Stimulated activated CD8-positive, alpha-beta memory T cell treated with anti-CD3 and anti-CD28 coated beads, Interleukin-4, amount 100 ng/mL, for 48 hours (primary cell): ENCODE measurements around the gene MRPL52.
"Not testable (repeated sequence)": the region's sequence is repeated elsewhere in the genome, so short reads cannot be mapped to it uniquely, and the experiment has no call there.

Experiments used
- DNase-seq: peaks from one replicate; pipeline ENCODE4 v3.0.0-alpha.2; 2020

The MRPL52 gene

DNA sequence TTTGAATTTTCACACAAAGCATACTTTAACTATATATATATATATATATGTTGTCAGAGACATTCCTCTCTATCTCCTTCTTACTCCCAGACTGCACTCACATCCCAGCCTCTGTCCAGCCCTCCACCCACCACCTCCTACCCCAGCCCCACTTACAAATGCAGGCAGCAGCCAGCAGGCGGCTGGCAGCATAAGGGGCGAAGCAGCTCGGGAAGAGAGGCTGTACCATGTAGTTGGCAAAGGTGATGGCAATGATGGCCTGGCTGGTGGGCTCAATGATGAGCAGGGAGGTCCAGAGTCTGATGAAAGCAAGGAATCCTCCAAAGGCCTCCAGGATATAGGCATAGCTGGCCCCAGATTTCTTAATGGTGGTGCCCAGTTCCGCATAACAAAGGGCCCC is 16.9 kb upstream of the MRPL52 start:
- DNase-seq = no peak

DNA sequence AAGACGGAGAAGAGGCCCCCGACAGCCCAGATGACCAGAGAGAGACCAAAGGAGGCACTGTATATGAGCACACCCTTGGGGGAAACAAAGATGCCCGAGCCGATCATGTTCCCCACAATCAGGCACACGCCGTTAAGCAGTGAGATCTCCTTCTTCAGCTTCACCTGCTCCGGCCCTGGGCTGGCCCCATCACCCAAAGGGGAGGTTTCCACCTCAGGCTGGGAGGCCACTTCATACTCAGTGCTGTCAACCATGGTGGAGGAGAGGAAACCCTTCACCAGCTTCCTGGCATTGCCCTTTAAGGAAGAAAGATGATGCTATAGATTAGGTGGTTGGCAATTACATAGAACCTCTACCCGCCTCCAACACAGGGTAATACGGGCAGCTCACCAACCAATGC is 16.5 kb upstream of the MRPL52 start:
- no peak for DNase-seq

GRCh38 chr14:22814373-22814772 is 15.3 kb upstream of the MRPL52 start:
- DNase-seq = no peak

DNA sequence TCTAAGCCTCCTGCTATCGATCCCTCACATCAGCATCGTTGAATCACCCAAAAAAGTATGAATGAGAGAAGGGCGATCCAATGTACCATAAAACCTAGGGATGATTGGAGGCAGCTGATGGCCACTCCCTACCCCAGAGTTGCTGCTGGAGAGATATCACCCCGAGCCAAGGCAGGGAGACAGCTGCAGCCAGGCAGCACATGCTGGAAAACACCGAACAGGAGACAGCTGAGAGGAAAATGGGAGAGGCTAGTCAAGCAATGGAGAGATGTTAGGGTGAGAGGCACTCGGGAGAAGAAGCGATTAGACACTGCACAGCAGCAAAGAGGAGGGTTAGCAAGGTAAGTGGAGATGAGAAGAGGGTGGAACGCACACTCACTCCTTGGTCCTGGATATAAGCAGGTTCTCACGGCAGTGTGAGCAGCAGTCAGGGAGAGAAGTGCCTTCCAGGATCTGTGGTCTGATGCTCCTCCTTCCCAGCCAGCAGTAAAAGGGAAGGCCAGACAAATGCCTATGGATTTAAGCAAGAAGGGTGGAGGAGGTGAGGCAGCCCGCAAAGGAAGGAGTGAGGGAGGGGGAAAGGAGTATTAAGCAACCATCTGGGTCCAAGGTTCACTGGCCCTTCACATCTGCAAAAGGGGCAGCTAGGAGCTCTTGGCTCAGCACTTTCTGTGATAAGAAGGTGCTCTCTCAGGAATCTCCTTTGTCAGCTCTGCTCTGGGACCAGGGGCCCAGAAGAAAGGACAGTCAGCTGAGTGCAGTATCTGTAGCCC is 14.6 kb upstream of the MRPL52 start, which contains the start of gene SLC7A7:
TSS of gene SLC7A7 (minus strand) at position 495 of the 773 bp plus-strand sequence. CDS start 2,037 bp downstream, outside the sequence.
- no peak for DNase-seq

DNA sequence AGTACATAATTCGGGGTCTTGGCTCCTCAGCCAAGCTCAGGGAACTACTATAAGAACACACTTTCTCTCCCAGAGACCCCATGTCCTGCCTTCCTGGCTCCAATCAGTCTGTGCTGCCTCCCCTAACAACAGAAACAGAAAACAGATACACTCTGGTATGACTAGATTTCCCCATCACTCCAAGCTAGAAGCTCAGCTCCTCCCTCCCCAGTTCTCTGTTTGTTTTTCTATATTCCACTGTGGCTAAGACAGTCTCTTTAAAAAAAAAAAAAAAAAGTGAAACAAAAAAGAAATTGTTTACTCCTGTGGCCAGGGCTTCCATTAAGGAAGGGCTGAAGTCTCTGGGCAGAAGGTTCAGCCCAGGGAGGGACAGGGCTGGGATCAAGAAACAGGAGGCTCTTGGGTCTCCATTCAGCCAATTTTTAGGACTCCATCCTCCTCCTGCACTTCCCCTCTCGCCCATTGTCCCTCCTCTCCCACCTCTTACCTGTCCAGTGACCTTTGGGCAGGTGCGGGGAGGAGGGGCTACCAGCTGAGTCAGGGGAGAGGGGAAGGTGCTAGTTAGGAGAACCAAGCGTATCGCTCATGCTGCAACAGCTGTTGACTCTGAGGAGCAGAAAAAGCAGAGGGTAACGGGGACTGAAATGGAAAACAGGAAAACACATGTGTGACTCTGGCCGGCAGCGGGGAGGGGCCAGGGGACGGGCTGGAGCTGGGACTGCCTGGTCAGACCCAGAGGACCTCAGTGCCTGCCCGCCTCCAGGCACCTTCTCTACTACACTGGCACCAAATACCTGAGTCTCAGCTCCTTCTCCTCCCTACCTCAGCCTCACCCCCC is 10.3 kb upstream of the MRPL52 start:
- no peak for DNase-seq

- DNase-seq = no peak
These were observed 9.0 kb upstream of the MRPL52 start for GRCh38 chr14:22820731-22821130.

DNA sequence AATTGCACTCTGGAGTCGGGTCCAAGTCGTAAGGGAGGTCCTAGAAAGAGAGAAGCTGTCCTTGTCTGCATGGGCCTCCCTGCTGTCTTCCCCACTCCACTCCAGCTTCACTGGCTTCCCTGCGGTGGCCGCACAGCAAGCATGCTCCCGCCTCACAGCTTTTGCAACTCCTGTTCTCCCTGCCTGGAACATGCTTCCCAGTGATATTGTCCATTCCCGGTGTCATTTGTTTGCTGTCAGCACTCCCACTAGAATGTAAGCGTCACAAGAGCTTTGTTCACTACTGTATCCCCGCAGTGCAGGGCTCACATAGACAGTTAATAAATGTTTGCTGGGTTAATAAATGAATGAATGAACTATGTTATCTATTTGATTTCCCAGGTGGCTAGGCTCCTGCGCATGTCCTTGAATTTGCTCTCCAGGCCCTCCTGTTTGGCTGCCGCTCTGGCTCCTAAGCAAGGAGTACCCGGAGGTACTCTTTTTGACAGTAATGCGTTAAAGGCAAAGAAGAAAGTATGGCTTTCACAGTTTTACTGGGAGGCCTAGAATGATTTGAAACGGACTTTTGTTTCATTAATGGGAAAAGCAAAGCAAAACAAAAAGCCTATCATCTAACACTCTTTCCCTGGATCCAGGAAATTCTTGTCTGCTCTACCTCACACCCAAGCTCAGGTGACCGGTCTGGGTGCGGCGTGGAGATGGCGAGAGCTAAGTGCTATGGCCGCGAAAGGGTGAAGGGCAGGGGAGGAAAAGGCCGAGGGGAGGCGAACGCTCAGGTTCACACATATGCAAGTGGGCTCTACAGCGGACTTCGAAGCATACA is 8.3 kb upstream of the MRPL52 start:
- no peak for DNase-seq

DNA sequence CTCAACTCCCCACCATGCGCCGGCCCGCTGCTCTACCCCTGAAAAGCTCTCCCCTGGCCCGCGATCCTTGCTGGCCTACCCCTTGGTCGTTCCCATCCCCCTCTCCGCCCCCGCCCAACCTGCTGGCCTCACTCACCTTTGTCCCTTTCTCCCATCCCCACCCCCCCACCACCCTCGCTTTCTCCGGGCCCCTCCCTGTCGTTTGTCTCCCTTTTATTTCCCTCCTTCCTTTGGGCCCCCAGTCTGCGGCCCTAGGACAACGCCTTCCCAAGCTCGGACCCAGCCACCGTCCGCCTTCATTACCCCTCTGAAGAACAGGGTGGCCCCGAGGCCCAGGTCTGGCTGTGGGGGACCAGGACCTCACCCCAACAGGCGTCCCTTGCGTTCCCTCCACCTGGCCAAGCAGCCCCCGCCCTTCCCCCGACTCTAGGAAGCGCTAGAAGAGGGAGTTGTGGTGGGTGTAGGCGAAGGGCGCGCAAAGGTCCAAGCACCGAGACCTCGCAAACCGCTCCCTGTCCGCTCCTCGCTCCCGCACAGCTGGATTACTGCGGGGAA is 7.6 kb upstream of the MRPL52 start:
- DNase-seq = no peak

DNA sequence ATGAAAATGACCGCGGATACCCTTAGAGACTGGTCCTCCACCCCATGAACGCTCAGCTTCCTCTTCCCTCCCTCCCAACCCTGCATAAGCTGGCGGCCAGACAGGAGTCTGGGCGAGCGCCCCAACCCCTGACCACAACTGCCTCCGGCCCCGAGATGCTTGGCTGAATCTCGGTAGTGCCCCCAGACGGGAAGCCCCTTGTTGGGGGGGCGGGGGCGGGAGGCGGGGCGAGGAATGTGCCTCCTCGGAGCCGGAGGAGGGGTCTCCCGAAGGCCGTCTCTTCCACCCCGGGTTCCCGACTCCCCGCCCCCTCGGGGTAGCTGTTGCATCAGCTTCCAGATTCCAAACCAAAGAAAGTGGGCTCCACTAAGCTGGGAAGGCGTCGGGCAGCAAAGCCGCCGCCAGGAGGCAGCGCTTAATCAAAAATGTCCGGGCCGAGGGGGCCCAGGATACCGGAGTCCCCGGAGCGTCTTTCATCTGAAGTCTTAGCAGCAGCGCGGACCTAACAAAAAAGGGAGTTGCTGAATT is 7.1 kb upstream of the MRPL52 start:
- peak; percentile 81 for DNase-seq

GRCh38 chr14:22824711-22825359 is 4.9 kb upstream of the MRPL52 start:
- DNase-seq = no peak

DNA sequence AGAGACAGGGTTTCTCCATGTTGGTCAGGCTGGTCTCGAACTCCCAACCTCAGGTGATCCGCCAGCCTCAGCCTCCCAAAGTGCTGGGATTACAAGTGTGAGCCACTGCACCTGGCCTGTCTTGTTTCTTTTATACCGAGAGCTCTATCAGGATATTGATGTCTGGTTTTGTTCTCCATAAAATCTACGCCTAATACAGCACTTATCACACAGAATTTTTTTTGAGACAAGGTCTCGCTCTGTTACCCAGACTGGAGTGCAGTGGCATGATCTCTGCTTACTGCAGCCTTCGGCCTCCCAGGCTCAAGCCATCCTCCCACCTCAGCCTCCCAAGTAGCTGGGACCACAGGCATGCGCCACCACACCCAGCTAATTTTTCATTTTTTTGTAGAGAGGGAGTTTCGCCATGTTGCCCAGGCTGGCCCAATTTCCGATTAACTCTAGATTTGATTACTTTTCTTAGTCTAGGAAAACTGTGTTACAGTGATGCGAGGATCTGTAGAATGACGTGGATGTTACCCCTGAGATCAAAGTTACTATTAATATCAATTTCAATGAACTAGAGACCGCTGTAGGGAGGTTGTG is 519 bp upstream of the MRPL52 start:
- not testable (repeated sequence) for DNase-seq

DNA sequence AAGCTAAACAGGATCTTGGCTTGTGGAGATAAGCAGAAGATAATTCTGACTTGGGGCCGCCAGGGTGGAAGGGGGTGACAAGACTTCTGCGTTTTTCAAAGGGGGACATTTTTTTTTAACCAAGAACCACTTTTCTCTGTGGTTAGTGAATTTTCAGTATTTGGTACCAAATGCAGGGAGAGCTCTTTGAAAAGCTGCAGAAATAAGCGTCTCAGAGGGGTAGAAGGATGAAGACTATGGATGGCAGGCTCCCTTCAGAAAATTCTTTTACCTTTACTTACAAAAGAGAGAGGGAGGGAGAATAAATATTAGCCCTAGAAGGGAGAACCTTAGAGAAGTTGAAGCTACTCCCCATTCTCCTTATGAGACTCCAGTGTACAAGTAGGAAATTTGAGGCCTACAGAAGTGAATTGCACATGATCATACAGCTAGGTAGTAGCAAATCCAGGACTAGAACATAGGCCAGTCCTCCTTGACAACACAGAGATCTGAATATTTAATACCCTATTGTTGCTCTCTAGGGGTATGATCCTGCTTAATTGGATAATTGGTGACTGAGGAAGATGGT is 840 bp downstream of the MRPL52 start:
- DNase-seq = no peak

DNA sequence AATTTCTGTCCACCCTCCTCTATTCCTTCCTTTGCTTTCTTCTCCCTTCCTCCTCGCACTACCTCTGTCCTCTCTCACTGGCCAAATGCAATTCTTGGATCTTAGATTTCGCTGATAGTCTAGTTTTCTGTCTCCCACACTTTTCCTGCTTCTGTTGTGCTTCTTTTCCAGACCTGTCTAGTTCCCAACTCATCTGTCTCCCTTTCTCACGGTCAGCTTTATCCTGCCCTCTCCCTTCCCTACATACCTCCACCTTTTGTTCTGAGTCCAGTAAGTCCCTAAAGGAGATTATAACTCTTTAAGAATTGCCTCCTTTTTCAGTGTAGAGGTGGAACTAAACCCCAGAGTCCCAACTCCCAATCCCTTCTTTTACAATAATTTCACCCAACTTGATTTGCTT is 5.8 kb downstream of the MRPL52 start:
- DNase-seq = no peak

GRCh38 chr14:22836301-22837113 is 6.8 kb downstream of the MRPL52 start, which contains the start of gene MMP14:
TSS of gene MMP14 (plus strand) at chr14:22836585. CDS start at chr14:22836818, 233 bp downstream.
- no peak for DNase-seq

DNA sequence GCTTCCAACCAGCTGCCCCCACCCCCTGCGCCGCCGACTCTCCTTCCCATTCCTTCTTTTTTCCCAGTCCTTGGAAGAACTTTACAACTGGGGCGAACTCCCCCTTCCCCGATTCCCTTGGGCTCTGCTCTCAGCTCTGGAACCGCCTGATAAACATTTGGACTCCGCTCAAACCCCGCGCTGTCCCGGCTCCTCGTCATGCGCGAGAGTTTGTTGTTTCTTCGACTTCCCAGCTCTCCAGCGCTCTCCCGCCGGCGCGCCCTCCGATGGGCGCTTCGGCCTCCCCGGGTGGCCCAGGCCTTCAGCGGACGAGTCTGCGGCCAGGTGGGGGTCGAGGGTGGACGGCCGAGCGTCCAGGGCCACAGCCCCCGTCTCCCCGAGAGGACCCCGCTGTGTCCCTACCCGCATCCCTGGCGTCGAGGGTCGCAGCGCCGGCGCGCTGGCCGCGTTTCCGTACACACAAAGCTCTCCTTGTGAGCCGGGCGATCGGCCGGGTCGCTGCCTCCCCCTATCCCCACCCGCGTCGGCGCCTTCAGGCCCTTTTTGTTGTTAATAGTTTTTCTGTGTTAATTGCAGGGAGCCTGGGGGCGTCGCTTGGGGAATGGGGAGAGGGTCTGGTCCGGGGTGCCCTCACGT is 7.5 kb downstream of the MRPL52 start:
- DNase-seq = no peak

DNA sequence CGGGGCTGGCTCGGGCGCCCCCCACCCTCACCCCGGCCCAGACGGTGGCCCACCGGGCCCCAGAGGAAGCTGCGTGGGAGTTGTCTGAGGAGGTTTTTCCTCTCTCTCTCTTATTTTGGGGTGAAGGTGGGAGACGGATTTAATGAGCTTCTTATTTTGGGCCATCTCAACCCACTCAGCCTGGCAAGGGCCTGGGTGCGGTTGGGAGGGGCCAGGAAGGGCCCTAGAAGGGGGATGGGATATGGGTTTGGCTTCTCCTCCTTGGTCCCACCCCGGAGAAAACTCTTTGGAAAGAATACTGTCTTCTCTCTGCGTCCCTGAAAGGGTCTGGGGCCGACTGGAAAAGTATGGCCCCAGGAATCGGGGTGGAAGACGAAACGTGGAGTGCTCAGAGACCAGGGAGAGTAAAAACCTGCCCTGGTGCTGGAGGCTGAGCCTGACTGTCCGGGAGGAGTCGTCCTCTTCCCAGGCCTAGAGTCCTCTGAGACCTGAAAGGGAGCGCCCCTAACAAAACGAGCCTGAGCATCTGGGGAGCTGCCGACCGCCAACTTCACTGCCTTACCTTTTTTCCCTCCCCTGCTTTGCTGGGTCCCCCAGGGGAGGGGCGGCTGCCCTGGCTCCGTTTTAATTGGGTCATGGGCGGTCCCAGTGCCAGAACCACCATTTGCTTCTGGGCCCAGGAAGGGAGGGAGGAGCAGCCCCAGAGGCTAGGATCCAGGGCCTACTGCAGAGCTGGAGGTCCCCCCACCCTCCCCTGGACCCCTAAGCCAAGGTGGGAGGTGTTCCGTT is 8.3 kb downstream of the MRPL52 start:
- DNase-seq = no peak

- DNase-seq = no peak
These were observed 8.9 kb downstream of the MRPL52 start for GRCh38 chr14:22838631-22839041.

- no peak for DNase-seq
These were observed 9.6 kb downstream of the MRPL52 start for GRCh38 chr14:22839159-22839779.
